Measurements from ENCODE around the gene SLC35E2B.

DNA sequence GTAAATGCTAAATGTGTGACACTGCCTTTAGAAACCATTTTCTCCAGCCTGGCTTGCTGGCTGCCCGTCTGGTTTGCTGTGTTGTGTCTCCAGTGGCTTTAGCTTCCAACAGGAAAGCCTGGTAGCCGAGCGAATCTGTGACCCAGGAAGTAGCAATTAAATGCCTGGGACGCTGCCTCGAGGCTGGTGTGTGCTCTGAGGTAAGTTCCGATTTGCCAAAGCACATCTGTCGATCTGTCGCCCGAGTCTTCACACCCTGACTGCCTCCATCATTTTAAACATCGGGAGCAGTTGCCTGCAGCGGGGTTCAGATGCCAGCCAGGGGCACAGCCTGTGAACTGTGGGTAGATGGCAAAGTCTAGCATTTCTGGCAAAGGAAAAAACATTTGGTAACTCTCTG is 75.1 kb downstream of the SLC35E2B start:
- TF ChIP-seq, protein P1, sequence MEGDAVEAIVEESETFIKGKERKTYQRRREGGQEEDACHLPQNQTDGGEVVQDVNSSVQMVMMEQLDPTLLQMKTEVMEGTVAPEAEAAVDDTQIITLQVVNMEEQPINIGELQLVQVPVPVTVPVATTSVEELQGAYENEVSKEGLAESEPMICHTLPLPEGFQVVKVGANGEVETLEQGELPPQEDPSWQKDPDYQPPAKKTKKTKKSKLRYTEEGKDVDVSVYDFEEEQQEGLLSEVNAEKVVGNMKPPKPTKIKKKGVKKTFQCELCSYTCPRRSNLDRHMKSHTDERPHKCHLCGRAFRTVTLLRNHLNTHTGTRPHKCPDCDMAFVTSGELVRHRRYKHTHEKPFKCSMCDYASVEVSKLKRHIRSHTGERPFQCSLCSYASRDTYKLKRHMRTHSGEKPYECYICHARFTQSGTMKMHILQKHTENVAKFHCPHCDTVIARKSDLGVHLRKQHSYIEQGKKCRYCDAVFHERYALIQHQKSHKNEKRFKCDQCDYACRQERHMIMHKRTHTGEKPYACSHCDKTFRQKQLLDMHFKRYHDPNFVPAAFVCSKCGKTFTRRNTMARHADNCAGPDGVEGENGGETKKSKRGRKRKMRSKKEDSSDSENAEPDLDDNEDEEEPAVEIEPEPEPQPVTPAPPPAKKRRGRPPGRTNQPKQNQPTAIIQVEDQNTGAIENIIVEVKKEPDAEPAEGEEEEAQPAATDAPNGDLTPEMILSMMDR (IDR thresholded peaks at IDR 0.05), result no peak
- TF ChIP-seq POLR2A (IDR thresholded peaks at IDR 0.05), result no peak

Data from sigmoid colon (tissue), 3 donors.